ENCODE results near the gene SLC11A1. TPM values are rescaled to one million over a fixed set of nuclear protein-coding genes. Genes with fewer than 3 reads are reported as not detected.
A peak's percentile ranks its signal among the peaks of the same experiment; 100 is the strongest.

Gene SLC11A1
- total and polyA plus RNA-seq, 2 of the 4 experiments (the other 2 are of a cell fraction) = under 0.01 to 0.07 TPM

DNA sequence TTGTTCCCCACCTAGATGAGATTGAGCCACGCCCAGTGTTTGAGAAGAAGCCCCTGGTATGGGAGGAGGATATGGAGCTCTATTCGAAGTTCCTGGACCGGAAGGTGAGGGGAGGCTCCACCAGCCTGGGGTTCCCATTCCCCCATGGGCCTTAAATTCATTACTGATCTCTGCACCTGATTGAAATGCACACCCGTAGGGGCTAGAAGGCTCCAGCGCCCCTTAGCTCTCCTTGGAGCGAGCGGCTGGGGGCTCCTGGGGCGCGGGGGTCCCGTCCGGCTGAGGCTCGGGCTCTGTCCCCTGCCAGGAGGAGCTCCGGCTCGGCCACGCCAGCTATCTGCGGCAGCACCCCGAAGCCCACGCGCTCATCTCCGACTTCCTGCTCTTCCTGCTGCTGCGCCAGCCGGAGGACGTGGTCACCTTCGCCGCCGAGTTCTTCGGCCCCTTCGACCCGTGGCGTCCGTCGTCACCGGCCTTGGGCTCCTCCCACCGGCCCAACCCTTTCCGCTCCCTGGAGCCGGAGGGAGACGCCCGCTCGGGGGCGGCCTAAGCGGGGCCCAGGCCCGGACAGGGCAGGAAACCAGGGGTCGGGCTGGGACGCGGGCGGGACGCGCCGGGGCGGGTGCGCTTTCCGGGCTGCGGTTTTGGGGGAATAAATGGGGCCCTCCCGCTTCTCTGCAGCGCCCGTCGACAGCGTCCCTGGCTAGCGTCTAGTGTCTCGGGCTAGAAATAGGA, 14.5 kb upstream of the SLC11A1 start:
- ChIA-PET POLR2A (ENCODE audit: unreplicated experiment) (no interaction called here), CTCF (no interaction called here)
- Histone ChIP-seq H3K27ac (ENCODE audit: insufficient read depth, low read length) (no peak overlapping the region), H4K5ac (ENCODE audit: low read depth, low read length) (peak overlapping the region; percentile 80), H3K9me1 (ENCODE audit: insufficient read depth, low read length) (no peaks in the 10 kb centered on the region), H3K18ac (ENCODE audit: low read depth, low read length) (no peak overlapping the region; the same call in 1 of the 2 replicates), H2AFZ (replicated peaks; ENCODE audit: low read length, poor library complexity) (peak overlapping the region; percentile 93), H3K27me3 (ENCODE audit: control insufficient read depth, insufficient read depth, low read length) (peaks cover 4% of the 10 kb centered on the region; the same call in 1 of the 2 replicates), H3K4ac (ENCODE audit: low read depth, low read length) (peak overlapping the region; percentile 70; the same call in 1 of the 2 replicates), H3K4me2 (ENCODE audit: low read depth, low read length) (peak overlapping the region; percentile 56), H2BK15ac (ENCODE audit: low read depth, low read length) (no peak overlapping the region), H3K9ac (ENCODE audit: low read depth, low read length) (peak overlapping the region; percentile 31; the same call in 1 of the 2 replicates), H3K14ac (replicated peaks; ENCODE audit: low read depth, low read length) (peak overlapping the region; percentile 70; the same call in 1 of the 2 replicates), H4K91ac (ENCODE audit: insufficient read depth, low read depth, low read length) (no peak overlapping the region), H3K4me3 (ENCODE audit: insufficient read depth, low read depth, low read length) (peak overlapping the region; percentile 27), H2BK5ac (ENCODE audit: low read depth, low read length, poor library complexity, severe bottlenecking) (no peak overlapping the region), H4K20me1 (ENCODE audit: insufficient read depth, low read length) (no peaks in the 10 kb centered on the region), H3K23ac (ENCODE audit: low read depth, low read length) (peak overlapping the region; percentile 41), H2AK5ac (ENCODE audit: low read depth, low read length) (peak overlapping the region; percentile 44; the same call in 1 of the 2 replicates), H4K8ac (ENCODE audit: low read depth in 2 of 2, low read length in 2 of 2) (peak overlapping the region; percentile 72 to 88; a peak in 3 of 4 replicates), H3K79me1 (ENCODE audit: low read depth in 1 of 2, low read length in 2 of 2) (no peaks in the 10 kb centered on the region), H2BK120ac (ENCODE audit: low read depth, low read length) (no peak overlapping the region), H3K9me3 (ENCODE audit: control insufficient read depth, insufficient read depth, low read length) (peaks cover 7% of the 10 kb centered on the region), H3K4me1 (ENCODE audit: control insufficient read depth, insufficient read depth, low read length) (peaks cover 5% of the 10 kb centered on the region), H2AK9ac (replicated peaks; ENCODE audit: low read depth, low read length, poor library complexity) (peak overlapping the region; percentile 73), H3K56ac (ENCODE audit: extremely low read depth, insufficient read depth, low read length) (0 out of 2 replicates have a peak overlapping the region, but pooled peaks have one; percentile 21), H3K36me3 (ENCODE audit: control insufficient read depth, insufficient read depth, low read length) (no peaks in the 10 kb centered on the region), H2BK20ac (ENCODE audit: low read depth, low read length) (no peak overlapping the region)
- ATAC-seq (ENCODE audit: low read depth) (peak; percentile 82), DNase-seq (peak; percentile 32)
- dilution Hi-C loops (cut with HindIII; ENCODE audit: low sequenced_read_pairs, unreplicated experiment) (no loop called here), in situ Hi-C loops (cut with MboI; ENCODE audit: low sequenced_read_pairs) (no loop called here), intact Hi-C loops (cut with micrococcal nuclease) (no loop called here)
- BruUV-seq (replicated peaks) = no TSS peak
- TF ChIP-seq FOS (IDR thresholded peaks at IDR 0.05; ENCODE audit: low read depth, low read length) (no peak), SMC3 (IDR thresholded peaks at IDR 0.05; ENCODE audit: low read depth, low read length) (no peak), CEBPB (IDR thresholded peaks at IDR 0.05; ENCODE audit: low read depth, low read length) (no peak), MAZ (IDR thresholded peaks at IDR 0.05; ENCODE audit: borderline replicate concordance, low read depth, low read length) (no peak), MAFK (IDR thresholded peaks at IDR 0.05; ENCODE audit: low read depth, low read length) (no peak), RCOR1 (IDR thresholded peaks at IDR 0.05; ENCODE audit: insufficient replicate concordance, low read length) (no peak), NFE2L2 (IDR thresholded peaks at IDR 0.05; ENCODE audit: low read depth, low read length) (no peak), ELK1 (IDR thresholded peaks at IDR 0.05; ENCODE audit: borderline replicate concordance, low read depth, low read length) (no peak), RAD21 (IDR thresholded peaks at IDR 0.05; ENCODE audit: low read length) (no peak), BHLHE40 (IDR thresholded peaks at IDR 0.05; ENCODE audit: low read depth, low read length) (no peak), RFX5 (IDR thresholded peaks at IDR 0.05; ENCODE audit: low read depth, low read length) (no peak), POLR2A (IDR thresholded peaks at IDR 0.05; ENCODE audit: low read depth, low read length) (no peak), MXI1 (IDR thresholded peaks at IDR 0.05; ENCODE audit: borderline replicate concordance, low read depth, low read length) (no peak)
- TF ChIP-seq, protein P1, sequence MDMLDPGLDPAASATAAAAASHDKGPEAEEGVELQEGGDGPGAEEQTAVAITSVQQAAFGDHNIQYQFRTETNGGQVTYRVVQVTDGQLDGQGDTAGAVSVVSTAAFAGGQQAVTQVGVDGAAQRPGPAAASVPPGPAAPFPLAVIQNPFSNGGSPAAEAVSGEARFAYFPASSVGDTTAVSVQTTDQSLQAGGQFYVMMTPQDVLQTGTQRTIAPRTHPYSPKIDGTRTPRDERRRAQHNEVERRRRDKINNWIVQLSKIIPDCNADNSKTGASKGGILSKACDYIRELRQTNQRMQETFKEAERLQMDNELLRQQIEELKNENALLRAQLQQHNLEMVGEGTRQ (IDR thresholded peaks at IDR 0.05; ENCODE audit: low read depth, low read length) = no peak
- 13% methylated on average over 24 of the region's 60 CpGs; no CpG with 5 or more reads in 1 of the 2 experiments for WGBS, 2 experiments (ENCODE audit: extremely low coverage in 2 of 2, insufficient read length in 1 of 2)
